Brain microvascular endothelial cell (primary cell): Measurements from ENCODE around the gene DPH5.
"Not testable (repeated sequence)": the region's sequence is repeated elsewhere in the genome, so short reads cannot be mapped to it uniquely, and the experiment has no call there.

ENCODE experiments used
- DNase-seq: peaks from one replicate; pipeline ENCODE4 v3.0.0-alpha.2; 2020
- H3K27ac ChIP-seq: fragments of 250-450 bp; sonication (Bioruptor Pico); 2 replicates; pipeline ENCODE4 v1.5.1; 2020; ENCODE audit warnings: mild to moderate bottlenecking, moderate library complexity
- H3K27me3 ChIP-seq: fragments of 250-450 bp; sonication (Bioruptor Pico); replicated peaks from 2 replicates; pipeline ENCODE4 v1.5.1; 2020; ENCODE audit warnings: mild to moderate bottlenecking
- H3K36me3 ChIP-seq: fragments of 250-450 bp; sonication (Bioruptor Pico); replicated peaks from 2 replicates; pipeline ENCODE4 v1.5.1; 2020; ENCODE audit warnings: mild to moderate bottlenecking
- H3K4me3 ChIP-seq: 2 replicates; pipeline ENCODE4 v1.5.1; 2011; ENCODE audit warnings: low read depth, mild to moderate bottlenecking, control low read depth, low read length, moderate library complexity
- in situ Hi-C: cut with HindIII; loops from 2 replicates; pipeline ENCODE4 v1.10.0; 2017; ENCODE audit warnings: low sequenced_read_pairs, low pct_ligation_motif_present
- TF ChIP-seq, protein P1 (sequence below): IDR thresholded peaks from 2 replicates; pipeline ENCODE4 v1.5.1; 2011; ENCODE audit warnings: low read depth, mild to moderate bottlenecking, moderate library complexity, low read length, control low read depth, inconsistent platforms; ENCODE audit errors: missing control alignments

Gene DPH5, protein sequence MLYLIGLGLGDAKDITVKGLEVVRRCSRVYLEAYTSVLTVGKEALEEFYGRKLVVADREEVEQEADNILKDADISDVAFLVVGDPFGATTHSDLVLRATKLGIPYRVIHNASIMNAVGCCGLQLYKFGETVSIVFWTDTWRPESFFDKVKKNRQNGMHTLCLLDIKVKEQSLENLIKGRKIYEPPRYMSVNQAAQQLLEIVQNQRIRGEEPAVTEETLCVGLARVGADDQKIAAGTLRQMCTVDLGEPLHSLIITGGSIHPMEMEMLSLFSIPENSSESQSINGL

GRCh38 chr1:101025657-101026429, at the start of gene DPH5:
DPH5 (minus strand) TSS chr1:101025784; CDS start chr1:101025443, 341 bp downstream.
- Histone ChIP-seq H3K27ac (peak within 1 kb of the TSS; percentile 82), H3K4me3 (peak within 1 kb of the TSS; percentile 80), H3K36me3 (no peaks in the 10 kb centered on the region), H3K27me3 (no peaks in the 10 kb centered on the region)
- TF ChIP-seq, protein P1, sequence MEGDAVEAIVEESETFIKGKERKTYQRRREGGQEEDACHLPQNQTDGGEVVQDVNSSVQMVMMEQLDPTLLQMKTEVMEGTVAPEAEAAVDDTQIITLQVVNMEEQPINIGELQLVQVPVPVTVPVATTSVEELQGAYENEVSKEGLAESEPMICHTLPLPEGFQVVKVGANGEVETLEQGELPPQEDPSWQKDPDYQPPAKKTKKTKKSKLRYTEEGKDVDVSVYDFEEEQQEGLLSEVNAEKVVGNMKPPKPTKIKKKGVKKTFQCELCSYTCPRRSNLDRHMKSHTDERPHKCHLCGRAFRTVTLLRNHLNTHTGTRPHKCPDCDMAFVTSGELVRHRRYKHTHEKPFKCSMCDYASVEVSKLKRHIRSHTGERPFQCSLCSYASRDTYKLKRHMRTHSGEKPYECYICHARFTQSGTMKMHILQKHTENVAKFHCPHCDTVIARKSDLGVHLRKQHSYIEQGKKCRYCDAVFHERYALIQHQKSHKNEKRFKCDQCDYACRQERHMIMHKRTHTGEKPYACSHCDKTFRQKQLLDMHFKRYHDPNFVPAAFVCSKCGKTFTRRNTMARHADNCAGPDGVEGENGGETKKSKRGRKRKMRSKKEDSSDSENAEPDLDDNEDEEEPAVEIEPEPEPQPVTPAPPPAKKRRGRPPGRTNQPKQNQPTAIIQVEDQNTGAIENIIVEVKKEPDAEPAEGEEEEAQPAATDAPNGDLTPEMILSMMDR, result no peak
- DNase-seq, result peak; percentile 94
- in situ Hi-C loops, result no loop called here

- no peak for DNase-seq
- in situ Hi-C loops, result no loop called here
Observed at GRCh38 chr1:101073836-101074235, 48.3 kb upstream of the DPH5 start.

DNA sequence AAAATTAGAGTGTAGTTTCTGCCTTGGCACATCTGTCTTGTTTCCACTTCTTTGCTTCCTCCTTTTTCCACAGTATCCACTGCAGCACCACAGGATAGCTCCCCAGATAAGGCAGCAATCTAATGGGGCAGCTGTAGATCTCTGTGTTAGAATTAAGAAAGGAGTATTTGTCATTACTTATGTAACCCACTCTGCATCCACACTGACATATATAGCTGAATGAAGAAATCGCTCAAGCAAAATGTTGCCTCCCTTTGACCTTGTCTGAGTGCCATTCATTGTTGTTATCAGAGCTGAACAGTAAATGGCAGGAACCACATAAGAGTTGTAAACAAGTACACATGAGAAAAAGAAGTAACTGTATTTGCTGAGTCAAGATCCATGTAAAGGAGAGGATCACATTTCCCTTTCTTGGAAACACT, 45.9 kb upstream of the DPH5 start:
- no peaks in the 10 kb centered on the region for H3K36me3 ChIP-seq
- H3K4me3 ChIP-seq, result no peak overlapping the region
- no peak for DNase-seq
- in situ Hi-C loops, result no loop called here
- TF ChIP-seq, protein P1, result no peak
- H3K27ac ChIP-seq, result no peak overlapping the region
- no peaks in the 10 kb centered on the region for H3K27me3 ChIP-seq

More at GRCh38 chr1:101073836-101074235, 48.3 kb upstream of the DPH5 start:
- TF ChIP-seq, protein P1, result no peak
- Histone ChIP-seq H3K27ac (no peak overlapping the region), H3K27me3 (no peaks in the 10 kb centered on the region), H3K4me3 (no peak overlapping the region), H3K36me3 (no peaks in the 10 kb centered on the region)

- Histone ChIP-seq H3K27me3 (no peaks in the 10 kb centered on the region), H3K4me3 (no peak overlapping the region), H3K27ac (no peak overlapping the region), H3K36me3 (no peaks in the 10 kb centered on the region)
- in situ Hi-C loops, result no loop called here
- no peak for DNase-seq
- TF ChIP-seq, protein P1, result no peak
Observed at GRCh38 chr1:101069158-101069557, 43.6 kb upstream of the DPH5 start.

DNA sequence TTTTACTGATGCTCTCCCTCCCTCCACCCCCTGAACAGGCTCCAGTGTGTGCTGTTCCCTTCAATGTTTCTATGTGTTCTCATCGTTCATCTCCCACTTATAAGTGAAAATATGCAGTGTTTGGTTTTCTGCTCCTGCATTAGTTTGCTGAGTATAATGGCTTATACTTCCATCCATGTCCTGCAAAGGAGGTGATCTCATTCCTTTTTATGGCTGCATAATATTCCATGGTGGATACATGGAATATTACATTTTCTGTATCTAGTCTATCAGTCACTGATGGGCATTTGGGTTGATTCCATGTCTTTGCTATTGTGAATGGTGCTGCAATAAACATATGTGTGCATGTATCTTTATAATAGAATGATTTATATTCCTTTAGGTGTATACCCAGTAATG, 41.4 kb upstream of the DPH5 start:
- H3K27ac ChIP-seq, H3K4me3 ChIP-seq, H3K27me3 ChIP-seq, DNase-seq, in situ Hi-C loops, H3K36me3 ChIP-seq: not testable (repeated sequence)

DNA sequence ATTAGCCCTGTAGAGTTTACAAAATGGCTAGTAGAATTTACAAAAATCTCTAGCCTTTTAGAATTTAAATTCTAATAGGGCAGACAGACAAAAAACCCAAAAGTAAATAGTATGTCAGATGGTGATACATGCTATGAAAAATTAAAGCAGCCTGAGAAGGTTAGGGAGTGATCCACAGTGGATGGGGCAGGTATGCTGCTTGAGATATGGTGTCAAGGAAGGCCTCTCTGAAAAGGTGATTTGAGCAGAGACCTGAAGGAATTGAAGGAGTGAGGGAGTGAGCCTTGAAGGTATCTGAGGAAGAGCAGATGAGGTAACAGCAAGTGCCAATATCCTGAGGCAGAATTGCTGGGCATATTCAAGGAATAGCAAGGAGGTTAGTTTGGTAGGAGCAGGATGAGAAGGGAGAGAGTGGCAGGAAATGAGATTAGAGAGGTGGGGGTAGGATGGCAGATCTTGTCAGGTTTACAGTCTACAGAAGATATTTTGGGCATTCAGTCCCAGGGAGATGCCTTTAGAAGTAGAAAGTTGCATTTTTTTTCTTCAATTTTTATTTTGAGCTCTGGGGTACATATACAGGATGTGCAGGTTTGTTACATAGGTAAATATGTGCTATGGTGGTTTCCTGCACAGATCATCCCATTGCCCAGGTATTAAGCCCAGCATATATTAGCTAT, 40.8 kb upstream of the DPH5 start:
- no peak overlapping the region for H3K4me3 ChIP-seq
- H3K27ac ChIP-seq, result no peak overlapping the region
- DNase-seq, result no peak
- TF ChIP-seq, protein P1, result no peak
- in situ Hi-C loops, result no loop called here
- H3K27me3 ChIP-seq, result no peaks in the 10 kb centered on the region
- H3K36me3 ChIP-seq, result no peaks in the 10 kb centered on the region
